HEK293 (cell line): ENCODE measurements around the gene NEK10.

Experiments used
- CTCF ChIA-PET: fragments of 350-600 bp; formaldehyde crosslinking; extraction: SDS; loops from one replicate; lab custom pipeline; 2021; ENCODE audit warnings: antibody characterized with exemption; lab: Yijun Ruan, JAX
- POLR2A ChIA-PET: fragments of 300-600 bp; formaldehyde crosslinking; extraction: SDS; loops from one replicate; lab custom pipeline; 2020; ENCODE audit warnings: antibody characterized with exemption, inconsistent platforms; lab: Yijun Ruan, JAX
- H3K27ac ChIP-seq: fragments of 200-500 bp; sonication (Bioruptor generic); 2 replicates; pipeline ENCODE4 v1.5.1; 2014; ENCODE audit warnings: low read depth, low read length, control low read depth, inconsistent platforms; ENCODE audit errors: extremely low read depth
- H3K36me3 ChIP-seq, 2 experiments: fragments of 200-500 bp in 1 of 2; sonication (Bioruptor generic) in 1 of 2; 1 replicate in 1 of 2; 2 replicates in 1 of 2; pipeline ENCODE4 v1.5.1; 2014 to 2017; ENCODE audit warnings: inconsistent platforms in 2 of 2, low read length in 2 of 2; ENCODE audit not compliant: control insufficient read depth in 2 of 2, insufficient read depth in 1 of 2
- H3K4me1 ChIP-seq: fragments of 200-500 bp; sonication (Bioruptor generic); 2 replicates; pipeline ENCODE4 v1.5.1; 2014; ENCODE audit warnings: mild to moderate bottlenecking, low read length, inconsistent platforms; ENCODE audit not compliant: control insufficient read depth, insufficient read depth
- H3K4me3 ChIP-seq: 2 replicates; pipeline ENCODE4 v1.5.1; 2011; ENCODE audit warnings: low read depth, mild to moderate bottlenecking, control low read depth, low read length, moderate library complexity
- H3K9me3 ChIP-seq: fragments of 200-500 bp; sonication (Bioruptor generic); 2 replicates; pipeline ENCODE4 v1.5.1; 2014; ENCODE audit warnings: low read depth, low read length, inconsistent platforms; ENCODE audit not compliant: control insufficient read depth, insufficient read depth
- MZF1 ChIP-seq: fragments of 450-650 bp; formaldehyde crosslinking; IDR thresholded peaks from 2 replicates; pipeline ENCODE4 v1.5.1; 2017; ENCODE audit warnings: missing biosample characterization, missing genetic modification characterization, borderline replicate concordance
- YY2 ChIP-seq: fragments of 450-650 bp; formaldehyde crosslinking; IDR thresholded peaks from 2 replicates; pipeline ENCODE4 v1.5.1; 2016; ENCODE audit warnings: missing biosample characterization, missing genetic modification characterization
- ZFHX2 ChIP-seq: fragments of 450-650 bp; formaldehyde crosslinking; conservative IDR thresholded peaks from 2 replicates; pipeline ENCODE4 v1.5.1; 2016; ENCODE audit warnings: missing biosample characterization, missing genetic modification characterization
- ZFP3 ChIP-seq: fragments of 450-650 bp; formaldehyde crosslinking; IDR thresholded peaks from 2 replicates; pipeline ENCODE4 v1.5.1; 2016; ENCODE audit warnings: low read depth, missing biosample characterization, missing genetic modification characterization
- ZNF350 ChIP-seq: fragments of 450-650 bp; formaldehyde crosslinking; IDR thresholded peaks from 2 replicates; pipeline ENCODE4 v1.5.0; 2017; ENCODE audit warnings: missing biosample characterization, mild to moderate bottlenecking, missing genetic modification characterization
- ZNF404 ChIP-seq: fragments of 450-650 bp; formaldehyde crosslinking; IDR thresholded peaks from 2 replicates; pipeline ENCODE4 v1.5.1; 2017; ENCODE audit warnings: missing biosample characterization, missing genetic modification characterization
- ZNF623 ChIP-seq: fragments of 450-650 bp; formaldehyde crosslinking; IDR thresholded peaks from 2 replicates; pipeline ENCODE4 v1.5.1; 2016; ENCODE audit warnings: missing biosample characterization, missing genetic modification characterization
- ZNF76 ChIP-seq: fragments of 450-650 bp; formaldehyde crosslinking; IDR thresholded peaks from 2 replicates; pipeline ENCODE4; 2016; ENCODE audit warnings: low read depth, missing biosample characterization, missing genetic modification characterization, borderline replicate concordance
- TF ChIP-seq, protein P1 (sequence below): fragments of 450-650 bp; formaldehyde crosslinking; IDR thresholded peaks from 2 replicates; pipeline ENCODE4 v1.5.1; 2017; ENCODE audit warnings: missing biosample characterization, missing genetic modification characterization
- TF ChIP-seq, protein P2 (sequence below): fragments of 450-650 bp; formaldehyde crosslinking; IDR thresholded peaks from 2 replicates; pipeline ENCODE4 v1.5.1; 2016; ENCODE audit warnings: missing biosample characterization, missing genetic modification characterization
- TF ChIP-seq, protein P3 (sequence below): fragments of 450-650 bp; formaldehyde crosslinking; IDR thresholded peaks from 2 replicates; pipeline ENCODE4 v1.5.1; 2016; ENCODE audit warnings: missing biosample characterization, missing genetic modification characterization, low read depth
- TF ChIP-seq, protein P4 (sequence below): fragments of 450-650 bp; formaldehyde crosslinking; IDR thresholded peaks from 2 replicates; pipeline ENCODE4 v1.5.1; 2016; ENCODE audit warnings: missing biosample characterization, missing genetic modification characterization

NEK10 gene

DNA sequence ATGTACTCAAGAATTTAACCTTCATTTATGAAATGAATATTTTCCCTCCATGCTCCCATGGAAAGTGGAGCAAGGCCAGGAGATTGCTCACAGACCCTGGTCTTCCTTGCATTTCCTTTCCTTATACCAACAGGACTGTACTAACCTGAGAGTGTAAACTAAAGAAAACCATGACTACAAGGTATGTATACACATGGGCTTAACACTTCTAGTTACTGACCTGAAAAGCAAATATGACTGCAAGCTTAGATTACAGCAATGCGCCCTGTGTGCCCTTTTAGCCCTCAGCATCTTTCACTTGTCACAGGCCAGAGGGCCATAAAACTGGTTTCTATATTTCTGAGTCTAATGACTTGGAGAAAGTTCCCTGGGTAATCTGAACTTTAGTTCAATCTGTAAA lies 52.1 kb downstream of the NEK10 start (continued):
- TF ChIP-seq, protein P1, sequence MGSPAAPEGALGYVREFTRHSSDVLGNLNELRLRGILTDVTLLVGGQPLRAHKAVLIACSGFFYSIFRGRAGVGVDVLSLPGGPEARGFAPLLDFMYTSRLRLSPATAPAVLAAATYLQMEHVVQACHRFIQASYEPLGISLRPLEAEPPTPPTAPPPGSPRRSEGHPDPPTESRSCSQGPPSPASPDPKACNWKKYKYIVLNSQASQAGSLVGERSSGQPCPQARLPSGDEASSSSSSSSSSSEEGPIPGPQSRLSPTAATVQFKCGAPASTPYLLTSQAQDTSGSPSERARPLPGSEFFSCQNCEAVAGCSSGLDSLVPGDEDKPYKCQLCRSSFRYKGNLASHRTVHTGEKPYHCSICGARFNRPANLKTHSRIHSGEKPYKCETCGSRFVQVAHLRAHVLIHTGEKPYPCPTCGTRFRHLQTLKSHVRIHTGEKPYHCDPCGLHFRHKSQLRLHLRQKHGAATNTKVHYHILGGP (tag by site-specific recombination) = no peak
- no peak for TF ChIP-seq ZFHX2 (tag by site-specific recombination)
- TF ChIP-seq ZNF404 (tag by site-specific recombination) = no peak
- TF ChIP-seq, all 188 proteins: peak for 0

DNA sequence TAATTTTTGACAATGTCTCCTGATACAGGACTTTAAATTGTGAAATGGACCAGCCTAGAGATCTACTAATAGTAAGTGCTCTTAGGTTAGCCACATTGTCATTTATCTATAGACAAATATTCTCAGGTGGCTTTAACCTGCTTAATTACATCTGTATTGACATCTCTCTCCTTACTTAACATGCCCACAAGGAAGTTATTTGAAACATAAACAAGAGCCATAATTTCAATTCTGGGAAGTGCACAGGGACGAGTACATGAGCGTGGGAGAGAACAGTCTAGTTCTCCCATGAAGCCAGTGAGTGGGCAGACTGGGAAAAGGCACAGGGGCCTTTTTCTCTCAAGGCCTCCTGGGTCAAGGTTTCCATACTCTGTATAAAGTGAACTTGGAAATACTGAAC lies 54.2 kb downstream of the NEK10 start:
- ChIA-PET CTCF (no interaction called here), POLR2A (no interaction called here)
- TF ChIP-seq ZNF76 = no peak
- TF ChIP-seq, protein P2, sequence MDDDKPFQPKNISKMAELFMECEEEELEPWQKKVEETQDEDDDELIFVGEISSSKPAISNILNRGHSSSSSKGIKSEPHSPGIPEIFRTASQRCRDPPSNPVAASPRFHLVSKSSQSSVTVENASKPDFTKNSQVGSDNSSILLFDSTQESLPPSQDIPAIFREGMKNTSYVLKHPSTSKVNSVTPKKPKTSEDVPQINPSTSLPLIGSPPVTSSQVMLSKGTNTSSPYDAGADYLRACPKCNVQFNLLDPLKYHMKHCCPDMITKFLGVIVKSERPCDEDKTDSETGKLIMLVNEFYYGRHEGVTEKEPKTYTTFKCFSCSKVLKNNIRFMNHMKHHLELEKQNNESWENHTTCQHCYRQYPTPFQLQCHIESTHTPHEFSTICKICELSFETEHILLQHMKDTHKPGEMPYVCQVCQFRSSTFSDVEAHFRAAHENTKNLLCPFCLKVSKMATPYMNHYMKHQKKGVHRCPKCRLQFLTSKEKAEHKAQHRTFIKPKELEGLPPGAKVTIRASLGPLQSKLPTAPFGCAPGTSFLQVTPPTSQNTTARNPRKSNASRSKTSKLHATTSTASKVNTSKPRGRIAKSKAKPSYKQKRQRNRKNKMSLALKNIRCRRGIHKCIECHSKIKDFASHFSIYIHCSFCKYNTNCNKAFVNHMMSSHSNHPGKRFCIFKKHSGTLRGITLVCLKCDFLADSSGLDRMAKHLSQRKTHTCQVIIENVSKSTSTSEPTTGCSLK (tag by site-specific recombination) = no peak
- no peak for TF ChIP-seq YY2
- TF ChIP-seq ZNF350 = no peak
- TF ChIP-seq ZFP3 = no peak
- no peak for TF ChIP-seq ZFHX2 (tag by site-specific recombination)
- no peak for TF ChIP-seq MZF1 (tag by site-specific recombination)
- no peak for TF ChIP-seq ZNF623
- TF ChIP-seq, protein P3, sequence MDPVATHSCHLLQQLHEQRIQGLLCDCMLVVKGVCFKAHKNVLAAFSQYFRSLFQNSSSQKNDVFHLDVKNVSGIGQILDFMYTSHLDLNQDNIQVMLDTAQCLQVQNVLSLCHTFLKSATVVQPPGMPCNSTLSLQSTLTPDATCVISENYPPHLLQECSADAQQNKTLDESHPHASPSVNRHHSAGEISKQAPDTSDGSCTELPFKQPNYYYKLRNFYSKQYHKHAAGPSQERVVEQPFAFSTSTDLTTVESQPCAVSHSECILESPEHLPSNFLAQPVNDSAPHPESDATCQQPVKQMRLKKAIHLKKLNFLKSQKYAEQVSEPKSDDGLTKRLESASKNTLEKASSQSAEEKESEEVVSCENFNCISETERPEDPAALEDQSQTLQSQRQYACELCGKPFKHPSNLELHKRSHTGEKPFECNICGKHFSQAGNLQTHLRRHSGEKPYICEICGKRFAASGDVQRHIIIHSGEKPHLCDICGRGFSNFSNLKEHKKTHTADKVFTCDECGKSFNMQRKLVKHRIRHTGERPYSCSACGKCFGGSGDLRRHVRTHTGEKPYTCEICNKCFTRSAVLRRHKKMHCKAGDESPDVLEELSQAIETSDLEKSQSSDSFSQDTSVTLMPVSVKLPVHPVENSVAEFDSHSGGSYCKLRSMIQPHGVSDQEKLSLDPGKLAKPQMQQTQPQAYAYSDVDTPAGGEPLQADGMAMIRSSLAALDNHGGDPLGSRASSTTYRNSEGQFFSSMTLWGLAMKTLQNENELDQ = no peak
- TF ChIP-seq, protein P4, sequence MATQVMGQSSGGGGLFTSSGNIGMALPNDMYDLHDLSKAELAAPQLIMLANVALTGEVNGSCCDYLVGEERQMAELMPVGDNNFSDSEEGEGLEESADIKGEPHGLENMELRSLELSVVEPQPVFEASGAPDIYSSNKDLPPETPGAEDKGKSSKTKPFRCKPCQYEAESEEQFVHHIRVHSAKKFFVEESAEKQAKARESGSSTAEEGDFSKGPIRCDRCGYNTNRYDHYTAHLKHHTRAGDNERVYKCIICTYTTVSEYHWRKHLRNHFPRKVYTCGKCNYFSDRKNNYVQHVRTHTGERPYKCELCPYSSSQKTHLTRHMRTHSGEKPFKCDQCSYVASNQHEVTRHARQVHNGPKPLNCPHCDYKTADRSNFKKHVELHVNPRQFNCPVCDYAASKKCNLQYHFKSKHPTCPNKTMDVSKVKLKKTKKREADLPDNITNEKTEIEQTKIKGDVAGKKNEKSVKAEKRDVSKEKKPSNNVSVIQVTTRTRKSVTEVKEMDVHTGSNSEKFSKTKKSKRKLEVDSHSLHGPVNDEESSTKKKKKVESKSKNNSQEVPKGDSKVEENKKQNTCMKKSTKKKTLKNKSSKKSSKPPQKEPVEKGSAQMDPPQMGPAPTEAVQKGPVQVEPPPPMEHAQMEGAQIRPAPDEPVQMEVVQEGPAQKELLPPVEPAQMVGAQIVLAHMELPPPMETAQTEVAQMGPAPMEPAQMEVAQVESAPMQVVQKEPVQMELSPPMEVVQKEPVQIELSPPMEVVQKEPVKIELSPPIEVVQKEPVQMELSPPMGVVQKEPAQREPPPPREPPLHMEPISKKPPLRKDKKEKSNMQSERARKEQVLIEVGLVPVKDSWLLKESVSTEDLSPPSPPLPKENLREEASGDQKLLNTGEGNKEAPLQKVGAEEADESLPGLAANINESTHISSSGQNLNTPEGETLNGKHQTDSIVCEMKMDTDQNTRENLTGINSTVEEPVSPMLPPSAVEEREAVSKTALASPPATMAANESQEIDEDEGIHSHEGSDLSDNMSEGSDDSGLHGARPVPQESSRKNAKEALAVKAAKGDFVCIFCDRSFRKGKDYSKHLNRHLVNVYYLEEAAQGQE (tag by site-specific recombination) = no peak
- TF ChIP-seq, protein P1 (tag by site-specific recombination) = no peak

More for the DNA sequence above, 54.2 kb downstream of the NEK10 start:
- no peaks in the 10 kb centered on the region for H3K36me3 ChIP-seq
- H3K4me1 ChIP-seq = no peaks in the 10 kb centered on the region
- H3K9me3 ChIP-seq = no peaks in the 10 kb centered on the region
- H3K4me3 ChIP-seq = no peak overlapping the region
- no peak overlapping the region for H3K27ac ChIP-seq
